Measurements from ENCODE around the gene CFAP206. TPM values are rescaled to one million over a fixed set of nuclear protein-coding genes. Genes with fewer than 3 reads are reported as not detected.
A peak's percentile ranks its signal among the peaks of the same experiment; 100 is the strongest.

CFAP206 gene
- total and polyA plus RNA-seq, 7 experiments from 2014 or later = not detected

- POLR2A ChIA-PET = no interaction called here
- H3K36me3 ChIP-seq (ENCODE audit: control insufficient read depth in 2 of 3, insufficient read depth in 3 of 3, low read length in 3 of 3) = peaks cover 0 to 19% (median 10%) of the 10 kb centered on the region in 3 experiments
- no peaks in the 10 kb centered on the region for H3K27me3 ChIP-seq (ENCODE audit: control insufficient read depth in 2 of 2, insufficient read depth in 2 of 2, low read length in 2 of 2)
- no peak overlapping the region for H3K4me3 ChIP-seq (ENCODE audit: low read length)
- CTCF ChIA-PET = no interaction called here
- intact Hi-C loops (cut with micrococcal nuclease) = no loop called here
- Mint-ChIP-seq H3K27me3 (no peaks in the 10 kb centered on the region), H3K4me1 (peaks cover 0 to 18% (median 4%) of the 10 kb centered on the region in 7 donors), H3K9me3 (no peaks in the 10 kb centered on the region), H3K27ac (peak overlapping the region in 1 of 9 donors; percentile 56), H3K36me3 (peaks cover 0 to 31% (median 13%) of the 10 kb centered on the region in 5 donors), H3K4me3 (no peak overlapping the region)
- DNase-seq (no peak), ATAC-seq (no peak)
- H3K4me1 ChIP-seq (ENCODE audit: control insufficient read depth in 2 of 2, insufficient read depth in 2 of 2, low read length in 2 of 2) = no peaks in the 10 kb centered on the region
- no peak overlapping the region for H3K27ac ChIP-seq (ENCODE audit: low read depth, low read length)
- H3K9me3 ChIP-seq (ENCODE audit: control insufficient read depth in 2 of 3, low read length in 3 of 3) = no peaks in the 10 kb centered on the region
Measured at GRCh38 chr6:87498048-87498447, 90.3 kb downstream of the CFAP206 start.

- H3K27me3 ChIP-seq (ENCODE audit: control insufficient read depth in 2 of 2, insufficient read depth in 2 of 2, low read length in 2 of 2) = no peaks in the 10 kb centered on the region
- no peak for DNase-seq
- Mint-ChIP-seq H3K27me3 (no peaks in the 10 kb centered on the region), H3K9me3 (no peaks in the 10 kb centered on the region), H3K4me1 (peaks cover 0 to 19% (median 9%) of the 10 kb centered on the region in 7 donors), H3K4me3 (no peak overlapping the region), H3K36me3 (peaks cover 0 to 47% (median 15%) of the 10 kb centered on the region in 5 donors), H3K27ac (peak overlapping the region in 3 of 9 donors; percentile 10 to 77 (median 26))
- no peaks in the 10 kb centered on the region for H3K9me3 ChIP-seq (ENCODE audit: control insufficient read depth in 2 of 3, low read length in 3 of 3)
- no peak overlapping the region for H3K27ac ChIP-seq (ENCODE audit: low read depth, low read length)
- intact Hi-C loops (cut with micrococcal nuclease) = loop anchor here in 1 of 2 donors (10.0 kb wide), 1 partner anchor 367 kb away; no protein-coding TSS in a partner anchor
- H3K36me3 ChIP-seq (ENCODE audit: control insufficient read depth in 2 of 3, insufficient read depth in 3 of 3, low read length in 3 of 3) = peaks cover 5 to 24% (median 10%) of the 10 kb centered on the region in 3 experiments
- no peaks in the 10 kb centered on the region for H3K4me1 ChIP-seq (ENCODE audit: control insufficient read depth in 2 of 2, insufficient read depth in 2 of 2, low read length in 2 of 2)
- ChIA-PET CTCF (no interaction called here), POLR2A (no interaction called here)
- no peak for ATAC-seq
- H3K4me3 ChIP-seq (ENCODE audit: low read length) = no peak overlapping the region
Measured at GRCh38 chr6:87501809-87502572, 94.2 kb downstream of the CFAP206 start.

- CTCF ChIA-PET = interaction anchor here (0.7 to 1.7 kb wide), 3 partner anchors 10 to 1366 kb away, joined by 3 to 4 read pairs (median 3); no protein-coding TSS in a partner anchor
- DNase-seq (no peak), ATAC-seq (no peak)
- no peaks in the 10 kb centered on the region for H3K4me1 ChIP-seq (ENCODE audit: control insufficient read depth in 2 of 2, insufficient read depth in 2 of 2, low read length in 2 of 2)
- no peaks in the 10 kb centered on the region for H3K27me3 ChIP-seq (ENCODE audit: control insufficient read depth in 2 of 2, insufficient read depth in 2 of 2, low read length in 2 of 2)
- Mint-ChIP-seq H3K9me3 (no peaks in the 10 kb centered on the region), H3K27me3 (no peaks in the 10 kb centered on the region), H3K36me3 (peaks cover 0 to 51% (median 13%) of the 10 kb centered on the region in 5 donors), H3K27ac (peak overlapping the region in 8 of 9 donors; percentile 10 to 81 (median 45)), H3K4me1 (peaks cover 0 to 13% (median 9%) of the 10 kb centered on the region in 7 donors), H3K4me3 (no peak overlapping the region)
- H3K4me3 ChIP-seq (ENCODE audit: low read length) = no peak overlapping the region
- POLR2A ChIA-PET = no interaction called here
- H3K9me3 ChIP-seq (ENCODE audit: control insufficient read depth in 2 of 3, low read length in 3 of 3) = no peaks in the 10 kb centered on the region
- H3K27ac ChIP-seq (ENCODE audit: low read depth, low read length) = no peak overlapping the region
- intact Hi-C loops (cut with micrococcal nuclease) = loop anchor here in 1 of 2 donors (10.0 kb wide), 1 partner anchor 370 kb away; no protein-coding TSS in a partner anchor
- peaks cover 10 to 29% (median 10%) of the 10 kb centered on the region in 3 experiments for H3K36me3 ChIP-seq (ENCODE audit: control insufficient read depth in 2 of 3, insufficient read depth in 3 of 3, low read length in 3 of 3)
Measured at GRCh38 chr6:87504441-87504840, 96.7 kb downstream of the CFAP206 start.

Other genes with a start within 250 kb of the CFAP206 start
- gene SMIM8, start 85.4 kb upstream of the CFAP206 start, total RNA-seq = 10 to 100 TPM in 3 of 5 experiments, 1 to 10 TPM in 2; 7.3 to 15.7 (median 10.5) TPM
- gene SMIM8, start 85.4 kb upstream of the CFAP206 start, polyA plus RNA-seq = 10 to 100 TPM; 11.7 to 18.1 TPM
- not detected for gene GJB7, start 78.7 kb upstream of the CFAP206 start, total RNA-seq
- gene GJB7, start 78.7 kb upstream of the CFAP206 start, polyA plus RNA-seq = not detected
- gene C6orf163, start 63.2 kb upstream of the CFAP206 start, total RNA-seq = 1 to 10 TPM; 1.3 to 6.9 (median 4.0) TPM
- gene C6orf163, start 63.2 kb upstream of the CFAP206 start, polyA plus RNA-seq = under 1 TPM; 0.65 to 0.86 TPM
- gene SLC35A1, start 65.0 kb downstream of the CFAP206 start, total RNA-seq = 10 to 100 TPM; 10.4 to 23.4 (median 15.6) TPM
- gene SLC35A1, start 65.0 kb downstream of the CFAP206 start, polyA plus RNA-seq = 10 to 100 TPM; 29.2 to 32.6 TPM
- 10 to 100 TPM; 21.0 to 40.0 (median 24.2) TPM for gene RARS2, start 182.0 kb downstream of the CFAP206 start, total RNA-seq
- 10 to 100 TPM; 32.3 to 37.2 TPM for gene RARS2, start 182.0 kb downstream of the CFAP206 start, polyA plus RNA-seq
- gene ORC3, start 182.2 kb downstream of the CFAP206 start, total RNA-seq = 10 to 100 TPM; 17.7 to 29.8 (median 27.6) TPM
- gene ORC3, start 182.2 kb downstream of the CFAP206 start, polyA plus RNA-seq = 10 to 100 TPM; 32.4 to 40.3 TPM

Data from naive thymus-derived CD4-positive, alpha-beta T cell (primary cell).